Ascending aorta (tissue), 2 donors: ENCODE data around the gene ATOH1. TPM values are rescaled to one million over a fixed set of nuclear protein-coding genes. Genes with fewer than 3 reads are reported as not detected.

Experiments
- DNase-seq, 2 donors: peaks; one replicate each; pipeline ENCODE4 v3.0.0-alpha.2; 2019; ENCODE audit warnings: low spot score in 2 of 2
- H3K27ac ChIP-seq, 2 donors: fragments of 200-600 bp; sonication (generic); one replicate each; pipeline ENCODE4 v1.5.1; 2016 to 2017; ENCODE audit warnings: mild to moderate bottlenecking in 1 of 2
- H3K27me3 ChIP-seq: fragments of 200-600 bp; sonication (generic); one replicate; pipeline ENCODE4 v1.5.1; 2017
- H3K36me3 ChIP-seq, 2 donors: fragments of 200-600 bp; sonication (generic); one replicate each; pipeline ENCODE4 v1.5.1; 2016
- H3K4me1 ChIP-seq, 2 donors: fragments of 200-600 bp; sonication (generic); one replicate each; pipeline ENCODE4 v1.5.1; 2016 to 2017; ENCODE audit warnings: mild to moderate bottlenecking in 1 of 2
- H3K4me3 ChIP-seq, 2 donors: fragments of 200-600 bp; sonication (generic); one replicate each; pipeline ENCODE4 v1.5.1; 2016 to 2017; ENCODE audit warnings: mild to moderate bottlenecking in 1 of 2
- H3K9me3 ChIP-seq, 2 donors: fragments of 200-600 bp; sonication (generic); one replicate each; pipeline ENCODE4 v1.5.1; 2016
- CTCF ChIP-seq, 3 experiments: fragments of 200-600 bp in 2 of 3; fragments of 450-650 bp in 1 of 3; sonication (generic) in 2 of 3; IDR thresholded peaks; one replicate each; pipeline ENCODE4 v1.5.1; 2016 to 2019; ENCODE audit warnings: antibody characterized with exemption in 3 of 3, mild to moderate bottlenecking in 1 of 3, moderate library complexity in 1 of 3
- intact Hi-C: fragments of 100-400 bp; cut with DNase I; formaldehyde crosslinking; loops from one replicate; pipeline ENCODE4 v1.15.1; 2023
- total RNA-seq: library from RNA; depleted of rRNA; stranded (reverse); fragments of >200 nt; gene quantifications from one replicate; pipeline ENCODE4 v1.1.0, GENCODE V29; 2016

ATOH1 gene
- total RNA-seq, 1 donor from 2014 or later: not detected

- Histone ChIP-seq H3K9me3 (no peaks in the 10 kb centered on the region), H3K27ac (no peak overlapping the region), H3K4me3 (no peak overlapping the region), H3K36me3 (no peaks in the 10 kb centered on the region), H3K27me3 (no peaks in the 10 kb centered on the region), H3K4me1 (no peaks in the 10 kb centered on the region)
- no peak for TF ChIP-seq CTCF (IDR thresholded peaks at IDR 0.05)
- DNase-seq: no peak
- intact Hi-C loops: no loop called here
Observed at GRCh38 chr4:93839704-93840103, 11.2 kb downstream of the ATOH1 start.

DNA sequence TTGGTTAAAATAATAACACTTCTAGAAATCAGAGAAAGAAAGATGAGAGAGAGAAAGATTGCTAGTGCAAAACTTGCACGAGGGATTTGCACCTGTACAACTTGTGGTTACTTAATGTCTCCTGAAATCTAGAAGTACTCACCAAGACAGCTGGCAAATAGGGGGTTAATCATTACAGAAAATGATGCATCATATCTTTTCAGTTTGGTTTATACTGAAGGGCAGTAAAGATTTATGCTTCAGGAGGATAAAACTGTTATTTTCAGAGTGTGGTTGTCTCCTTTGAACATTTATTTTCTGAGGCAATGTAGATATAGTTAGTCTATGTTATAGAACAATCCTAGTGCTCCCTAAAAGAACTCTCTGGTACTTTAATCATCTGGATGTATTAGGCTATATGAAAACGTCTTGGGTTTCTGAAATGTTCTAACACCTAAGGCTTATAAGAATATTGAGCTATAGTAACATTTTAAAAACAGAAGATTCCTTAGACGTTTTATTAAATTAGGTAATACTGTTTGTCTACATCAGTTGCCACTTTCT lies 13.3 kb downstream of the ATOH1 start:
- no peak overlapping the region for H3K27ac ChIP-seq
- H3K4me3 ChIP-seq: no peak overlapping the region
- H3K27me3 ChIP-seq: no peaks in the 10 kb centered on the region
- no peaks in the 10 kb centered on the region for H3K4me1 ChIP-seq
- intact Hi-C loops: no loop called here
- no peaks in the 10 kb centered on the region for H3K36me3 ChIP-seq
- no peaks in the 10 kb centered on the region for H3K9me3 ChIP-seq
- no peak for TF ChIP-seq CTCF (IDR thresholded peaks at IDR 0.05)
- DNase-seq: no peak

DNA sequence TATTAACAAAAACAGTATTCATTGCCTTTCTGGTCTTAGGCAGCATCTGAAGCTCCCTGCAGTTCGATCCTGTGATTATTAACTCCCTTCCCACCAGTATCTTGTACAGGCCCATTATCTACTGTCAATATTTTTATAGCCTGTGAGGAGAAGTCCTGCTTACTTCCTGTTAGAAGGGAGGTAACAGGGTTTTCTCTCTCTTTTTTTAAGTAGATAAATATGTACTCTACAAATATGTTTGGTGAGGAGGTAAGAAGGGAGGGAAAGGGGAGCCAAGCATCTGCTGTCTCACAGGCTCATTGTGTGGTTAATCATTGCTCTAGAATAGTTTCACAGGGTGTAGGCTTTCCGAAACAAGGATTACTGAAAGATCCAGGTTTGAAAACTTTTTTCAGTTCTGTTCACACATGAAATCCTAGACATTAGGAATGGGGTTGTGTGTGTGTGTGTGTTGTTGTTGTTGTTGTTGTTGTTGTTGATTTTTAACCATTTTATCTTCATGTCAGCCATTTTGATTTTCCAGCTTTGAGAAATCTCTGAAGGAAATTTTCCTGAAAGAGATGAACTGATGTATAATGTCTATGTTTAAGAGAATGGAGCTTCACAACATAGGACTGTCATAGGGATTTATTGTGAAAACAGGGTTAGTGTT lies 14.2 kb downstream of the ATOH1 start:
- Histone ChIP-seq H3K27me3 (no peaks in the 10 kb centered on the region), H3K4me1 (no peaks in the 10 kb centered on the region), H3K27ac (no peak overlapping the region), H3K36me3 (no peaks in the 10 kb centered on the region), H3K4me3 (no peak overlapping the region), H3K9me3 (no peaks in the 10 kb centered on the region)
- no peak for DNase-seq
- no peak for TF ChIP-seq CTCF (IDR thresholded peaks at IDR 0.05)
- intact Hi-C loops: no loop called here

DNA sequence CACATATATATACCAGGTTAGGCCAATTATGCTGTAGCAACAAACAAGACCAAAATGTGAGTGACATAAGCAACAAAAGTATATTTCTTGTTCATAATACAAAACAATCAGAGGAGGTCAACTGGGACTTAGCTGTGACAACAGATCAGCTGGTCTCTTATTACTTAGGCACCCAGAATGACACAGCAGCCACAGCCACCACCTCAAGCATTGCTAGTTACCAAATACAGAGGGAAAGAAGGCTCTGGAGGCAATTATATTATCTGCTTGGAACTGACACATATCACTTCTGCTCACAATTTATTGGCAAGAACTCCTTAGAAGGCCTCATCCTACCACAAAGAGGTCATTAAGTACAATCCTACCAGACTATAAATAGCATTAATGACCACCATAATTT lies 15.2 kb downstream of the ATOH1 start:
- H3K27me3 ChIP-seq: no peaks in the 10 kb centered on the region
- H3K4me1 ChIP-seq: no peaks in the 10 kb centered on the region
- intact Hi-C loops: no loop called here

DNA sequence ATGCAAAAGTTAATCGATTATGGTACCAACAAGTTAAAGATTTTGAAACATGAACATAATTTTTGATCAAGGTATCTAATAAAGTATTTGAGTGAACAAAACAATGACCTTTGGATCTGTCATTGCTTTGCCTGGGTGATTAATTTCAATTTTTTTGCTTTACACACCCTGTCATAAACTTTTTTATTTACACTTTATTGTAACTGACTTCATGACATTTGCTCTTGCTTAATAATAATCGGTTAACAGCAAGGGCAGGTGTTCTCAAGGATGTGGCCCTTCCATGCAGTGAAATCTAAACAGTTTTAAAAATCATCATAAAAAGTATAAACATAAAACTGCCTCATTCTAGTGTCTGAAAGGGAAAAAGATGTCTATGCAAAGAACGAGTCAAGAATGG lies 24.1 kb downstream of the ATOH1 start:
- intact Hi-C loops: no loop called here

More for the DNA sequence above, 15.2 kb downstream of the ATOH1 start:
- Histone ChIP-seq H3K36me3 (no peaks in the 10 kb centered on the region), H3K9me3 (no peaks in the 10 kb centered on the region), H3K4me3 (no peak overlapping the region), H3K27ac (no peak overlapping the region)
- DNase-seq: no peak
- TF ChIP-seq CTCF (IDR thresholded peaks at IDR 0.05): no peak

More for the DNA sequence above, 24.1 kb downstream of the ATOH1 start:
- Histone ChIP-seq H3K9me3 (no peaks in the 10 kb centered on the region), H3K27ac (no peak overlapping the region), H3K27me3 (no peaks in the 10 kb centered on the region), H3K4me1 (no peaks in the 10 kb centered on the region), H3K4me3 (no peak overlapping the region), H3K36me3 (no peaks in the 10 kb centered on the region)
- DNase-seq: no peak
- no peak for TF ChIP-seq CTCF (IDR thresholded peaks at IDR 0.05)
